Neural progenitor cell (in vitro differentiated cells): Measurements from ENCODE around the gene PIP5K1B.

Experiments
- CTCF ChIP-seq: fragments of 200-600 bp; sonication (generic); IDR thresholded peaks from 2 replicates; pipeline ENCODE4 v1.5.1; 2017; ENCODE audit warnings: antibody characterized with exemption, mild to moderate bottlenecking
- EZH2 ChIP-seq: fragments of 200-600 bp; sonication (generic); IDR thresholded peaks from 2 replicates; pipeline ENCODE4 v1.6.1; 2017; ENCODE audit warnings: antibody characterized with exemption, mild to moderate bottlenecking, moderate library complexity

GRCh38 chr9:68760674-68761333, 55.8 kb downstream of the PIP5K1B start:
- TF ChIP-seq CTCF (no peak), EZH2 (no peak)
